Stimulated activated CD8-positive, alpha-beta memory T cell treated with anti-CD3 and anti-CD28 coated beads, Interleukin-12 subunit alpha, Interleukin-12 subunit beta, amount 100 ng/mL, for 4 hours (primary cell): Measurements from ENCODE around the gene YES1.
A peak's percentile ranks its signal among the peaks of the same experiment; 100 is the strongest.
"Not testable (repeated sequence)": the region's sequence is repeated elsewhere in the genome, so short reads cannot be mapped to it uniquely, and the experiment has no call there.

ENCODE experiments used
- DNase-seq: peaks from one replicate; pipeline ENCODE4 v3.0.0-alpha.2; 2020; ENCODE audit warnings: low read depth

The YES1 gene

GRCh38 chr18:820591-821165 lies 8.6 kb upstream of the YES1 start:
- DNase-seq, result no peak

GRCh38 chr18:816869-817268 lies 4.8 kb upstream of the YES1 start:
- no peak for DNase-seq

- no peak for DNase-seq
Observed at GRCh38 chr18:816088-816653, 4.1 kb upstream of the YES1 start.

GRCh38 chr18:815353-815752 lies 3.3 kb upstream of the YES1 start:
- DNase-seq, result no peak

- DNase-seq, result no peak
Observed at GRCh38 chr18:814300-815084, 2.5 kb upstream of the YES1 start.

- DNase-seq, result peak; percentile 42
Observed at GRCh38 chr18:813172-814071, 1.4 kb upstream of the YES1 start.

- DNase-seq, result peak; percentile 69
Observed at GRCh38 chr18:812376-813171, 532 bp upstream of the YES1 start.

GRCh38 chr18:811182-811891 lies 705 bp downstream of the YES1 start:
- DNase-seq, result no peak

GRCh38 chr18:809985-810642 lies 1.9 kb downstream of the YES1 start:
- DNase-seq, result no peak

GRCh38 chr18:809228-809627 lies 2.8 kb downstream of the YES1 start:
- DNase-seq, result not testable (repeated sequence)

- DNase-seq, result no peak
Observed at GRCh38 chr18:808502-808901, 3.5 kb downstream of the YES1 start.

GRCh38 chr18:808086-808485 lies 4.0 kb downstream of the YES1 start:
- no peak for DNase-seq

- DNase-seq, result no peak
Observed at GRCh38 chr18:805755-806110, 6.3 kb downstream of the YES1 start.

GRCh38 chr18:805008-805754 lies 6.9 kb downstream of the YES1 start:
- DNase-seq, result no peak

GRCh38 chr18:801137-801536 lies 10.9 kb downstream of the YES1 start:
- no peak for DNase-seq

GRCh38 chr18:799943-800342 lies 12.1 kb downstream of the YES1 start:
- no peak for DNase-seq

GRCh38 chr18:795383-795782 lies 16.7 kb downstream of the YES1 start:
- DNase-seq, result not testable (repeated sequence)

- no peak for DNase-seq
Observed at GRCh38 chr18:789397-789796, 22.6 kb downstream of the YES1 start.

GRCh38 chr18:785242-785641 lies 26.8 kb downstream of the YES1 start:
- DNase-seq, result no peak
